Spinal cord (tissue), 10 donors: ENCODE measurements around the gene GADD45B. TPM values are rescaled to one million over a fixed set of nuclear protein-coding genes. Genes with fewer than 3 reads are reported as not detected.
"Not testable (repeated sequence)": the region's sequence is repeated elsewhere in the genome, so short reads cannot be mapped to it uniquely, and the experiment has no call there.

ENCODE experiments used
- DNase-seq, 6 donors: peaks; one replicate each; pipeline versions ENCODE4 v3.0.0 to v3.0.0-alpha.2; 2013 to 2015; ENCODE audit warnings: low spot score in 6 of 6, low read depth in 4 of 6
- H3K27ac ChIP-seq: one replicate; pipeline ENCODE4 v1.5.1; 2013; ENCODE audit warnings: low read depth, low read length, control low read depth
- H3K27me3 ChIP-seq: one replicate; pipeline ENCODE4 v1.6.1; 2013; ENCODE audit warnings: low read length; ENCODE audit not compliant: control insufficient read depth, insufficient read depth
- H3K36me3 ChIP-seq: one replicate; pipeline ENCODE4 v1.6.1; 2013; ENCODE audit warnings: low read length; ENCODE audit not compliant: control insufficient read depth, insufficient read depth
- H3K4me1 ChIP-seq: one replicate; pipeline ENCODE4 v1.6.1; 2013; ENCODE audit warnings: low read length; ENCODE audit not compliant: control insufficient read depth, insufficient read depth
- H3K4me3 ChIP-seq: one replicate; pipeline ENCODE4 v1.5.1; 2013; ENCODE audit warnings: low read depth, low read length, control low read depth
- H3K9me3 ChIP-seq: one replicate; pipeline ENCODE4 v1.6.1; 2013; ENCODE audit warnings: low read length; ENCODE audit not compliant: control insufficient read depth, insufficient read depth
- WGBS: methylation state at CpG from one replicate; pipeline ENCODE4 v1.1.5; 2013; ENCODE audit warnings: missing lambda C conversion rate; ENCODE audit not compliant: insufficient coverage; 5-methylcytosine and 5-hydroxymethylcytosine counted together
- polyA plus RNA-seq, 2 donors: library from polyadenylated mRNA; unstranded; fragments of 120-200 nt; gene quantifications; one replicate each; pipeline ENCODE4 v1.2.1, GENCODE V29; 2013; ENCODE audit not compliant: insufficient read length in 2 of 2
- total RNA-seq, 2 donors: library from RNA; depleted of rRNA in 1 of 2; stranded (reverse); fragments of 120-200 nt in 1 of 2; fragments of >200 nt in 1 of 2; gene quantifications; one replicate each; pipeline versions ENCODE4 v1.2.3 to v1.2.4, GENCODE V29; 2013 to 2014
- donor health status: healthy.

Gene GADD45B
- total and polyA plus RNA-seq, 4 donors, result 5.3 to 50.1 (median 17.7) TPM

GRCh38 chr19:2454962-2455850 is 20.7 kb upstream of the GADD45B start:
- Histone ChIP-seq H3K4me3 (peak overlapping the region; percentile 73), H3K27me3 (no peaks in the 10 kb centered on the region), H3K4me1 (peaks cover 25% of the 10 kb centered on the region), H3K36me3 (peaks cover 41% of the 10 kb centered on the region), H3K27ac (no peak overlapping the region), H3K9me3 (no peaks in the 10 kb centered on the region)
- WGBS, result 51% methylated on average over 13 of the region's 14 CpGs
- no peak for DNase-seq

- DNase-seq, result peak in 2 of 6 donors; percentile 35 to 36
- H3K4me1 ChIP-seq, result peaks cover 25% of the 10 kb centered on the region
- H3K27ac ChIP-seq, result no peak overlapping the region
- H3K9me3 ChIP-seq, result no peaks in the 10 kb centered on the region
- peaks cover 33% of the 10 kb centered on the region for H3K36me3 ChIP-seq
- 0% methylated on average over 61 of the region's 62 CpGs for WGBS
- peak overlapping the region; percentile 73 for H3K4me3 ChIP-seq
- H3K27me3 ChIP-seq, result no peaks in the 10 kb centered on the region
These were observed 19.9 kb upstream of the GADD45B start for GRCh38 chr19:2455851-2456570.

- WGBS, result 96% methylated on average over 3 of the region's 8 CpGs
- H3K4me3 ChIP-seq, result peak overlapping the region; percentile 48
- peaks cover 3% of the 10 kb centered on the region for H3K27me3 ChIP-seq
- peaks cover 21% of the 10 kb centered on the region for H3K36me3 ChIP-seq
- no peaks in the 10 kb centered on the region for H3K9me3 ChIP-seq
- peak overlapping the region; percentile 85 for H3K27ac ChIP-seq
- no peak for DNase-seq
- peaks cover 36% of the 10 kb centered on the region for H3K4me1 ChIP-seq
These were observed 18.4 kb upstream of the GADD45B start for GRCh38 chr19:2457394-2458037.

- Histone ChIP-seq H3K27me3 (peaks cover 3% of the 10 kb centered on the region), H3K4me1 (peaks cover 42% of the 10 kb centered on the region), H3K9me3 (no peaks in the 10 kb centered on the region), H3K4me3 (no peak overlapping the region), H3K36me3 (peaks cover 16% of the 10 kb centered on the region), H3K27ac (no peak overlapping the region)
- DNase-seq, result no peak
- 100% methylated on average over 2 of the region's 5 CpGs for WGBS
These were observed 17.9 kb upstream of the GADD45B start for GRCh38 chr19:2458054-2458453.

- H3K27me3 ChIP-seq, H3K27ac ChIP-seq, H3K4me3 ChIP-seq, H3K9me3 ChIP-seq, DNase-seq, H3K36me3 ChIP-seq: not testable (repeated sequence)
- 92% methylated on average over 7 of the region's 10 CpGs for WGBS
- peaks cover 45% of the 10 kb centered on the region for H3K4me1 ChIP-seq
These were observed 17.2 kb upstream of the GADD45B start for GRCh38 chr19:2458776-2459175.

- no peak for DNase-seq
- Histone ChIP-seq H3K27me3 (peaks cover 3% of the 10 kb centered on the region), H3K4me3 (no peak overlapping the region), H3K36me3 (no peaks in the 10 kb centered on the region), H3K9me3 (no peaks in the 10 kb centered on the region), H3K4me1 (peaks cover 34% of the 10 kb centered on the region), H3K27ac (no peak overlapping the region)
- 91% methylated on average over 1 of the region's 1 CpG for WGBS
These were observed 15.7 kb upstream of the GADD45B start for GRCh38 chr19:2460245-2460644.

GRCh38 chr19:2461751-2462634 is 13.9 kb upstream of the GADD45B start:
- Histone ChIP-seq H3K36me3 (no peaks in the 10 kb centered on the region), H3K4me1 (peaks cover 24% of the 10 kb centered on the region), H3K9me3 (no peaks in the 10 kb centered on the region), H3K27me3 (peaks cover 3% of the 10 kb centered on the region), H3K4me3 (peak overlapping the region; percentile 66), H3K27ac (peak overlapping the region; percentile 42)
- peak in 2 of 6 donors; percentile 73 to 89 for DNase-seq
- WGBS, result 6% methylated on average over 61 of the region's 62 CpGs

GRCh38 chr19:2462635-2463421 is 13.1 kb upstream of the GADD45B start:
- H3K27me3 ChIP-seq, result peaks cover 3% of the 10 kb centered on the region
- peaks cover 20% of the 10 kb centered on the region for H3K4me1 ChIP-seq
- 8% methylated on average over 36 of the region's 46 CpGs for WGBS
- peak overlapping the region; percentile 42 for H3K27ac ChIP-seq
- peak; percentile 71 to 97 (median 86) for DNase-seq
- peak overlapping the region; percentile 66 for H3K4me3 ChIP-seq
- H3K36me3 ChIP-seq, result no peaks in the 10 kb centered on the region
- H3K9me3 ChIP-seq, result no peaks in the 10 kb centered on the region
